H1 (cell line): Measurements from ENCODE around the gene SRSF6. TPM values are rescaled to one million over a fixed set of nuclear protein-coding genes. Genes with fewer than 3 reads are reported as not detected.

Source experiments
- CTCF ChIA-PET: fragments of 300-600 bp; sonication (Branson Sonifier 250); formaldehyde crosslinking; loops from one replicate; lab custom pipeline; 2021; ENCODE audit not compliant: partially characterized antibody; lab: Charles Lee
- POLR2A ChIA-PET: fragments of 300-600 bp; sonication (Branson Sonifier 250); formaldehyde crosslinking; loops from one replicate; lab custom pipeline; 2021; ENCODE audit warnings: inconsistent platforms; ENCODE audit not compliant: partially characterized antibody; lab: Charles Lee
- DNase-seq, 2 experiments: peaks; one replicate each; pipeline versions ENCODE4 v3.0.0 to v3.0.0-alpha.2; 2010 to 2022; ENCODE audit warnings: low spot score in 2 of 2, low read depth in 1 of 2, mixed read lengths in 1 of 2
- FAIRE-seq: peaks from 2 replicates; lab custom pipeline; 2011; peaks lifted over from hg19 to GRCh38; lab: Jason Lieb, UNC
- H2AFZ ChIP-seq: 2 replicates; pipeline ENCODE4 v1.8.1; 2012; ENCODE audit warnings: low read length, inconsistent platforms
- H2AK5ac ChIP-seq: 2 replicates; pipeline ENCODE4 v1.6.1; 2013; ENCODE audit warnings: low read depth, low read length
- H2BK120ac ChIP-seq: replicated peaks from 2 replicates; pipeline ENCODE3; 2013; ENCODE audit warnings: low read depth, low read length, inconsistent platforms
- H2BK12ac ChIP-seq: 2 replicates; pipeline ENCODE4 v1.6.1; 2013; ENCODE audit warnings: low read depth, low read length
- H2BK15ac ChIP-seq: 2 replicates; pipeline ENCODE4 v1.6.1; 2013; ENCODE audit warnings: low read length
- H2BK20ac ChIP-seq: 2 replicates; pipeline ENCODE4 v1.6.1; 2013; ENCODE audit warnings: low read length
- H2BK5ac ChIP-seq: 2 replicates; pipeline ENCODE4 v1.6.1; 2013; ENCODE audit warnings: low read depth, low read length
- H3K14ac ChIP-seq: 2 replicates; pipeline ENCODE4 v1.6.1; 2013; ENCODE audit warnings: inconsistent platforms; ENCODE audit not compliant: insufficient read length
- H3K18ac ChIP-seq: 2 replicates; pipeline ENCODE4 v1.6.1; 2013; ENCODE audit warnings: low read length; ENCODE audit errors: extremely low read depth
- H3K23ac ChIP-seq: 2 replicates; pipeline ENCODE4 v1.6.1; 2013; ENCODE audit warnings: inconsistent platforms; ENCODE audit not compliant: insufficient read length
- H3K23me2 ChIP-seq: 2 replicates; pipeline ENCODE4 v1.6.1; 2013; ENCODE audit warnings: low read depth, low read length
- H3K27ac ChIP-seq: 2 replicates; pipeline ENCODE4 v1.6.1; 2011; ENCODE audit warnings: low read depth, low read length, inconsistent platforms
- H3K27me3 ChIP-seq, 4 experiments: replicated peaks in 1 of 4; 1 replicate in 1 of 4; 2 replicates in 3 of 4; pipeline versions ENCODE4 v1.6.1 to v1.8.1; 2011 to 2013; ENCODE audit warnings: low read length in 3 of 4, mild to moderate bottlenecking in 3 of 4, inconsistent platforms in 2 of 4, mixed read lengths in 2 of 4, moderate library complexity in 1 of 4; ENCODE audit not compliant: control insufficient read depth in 3 of 4, insufficient read depth in 3 of 4; ENCODE audit errors: extremely low read depth in 1 of 4
- H3K36me3 ChIP-seq, 4 experiments: 2 replicates each; pipeline versions ENCODE4 v1.6.1 to v1.8.1; 2011 to 2013; ENCODE audit warnings: mild to moderate bottlenecking in 4 of 4, low read length in 3 of 4, moderate library complexity in 2 of 4, control low read depth in 1 of 4, inconsistent platforms in 1 of 4; ENCODE audit not compliant: insufficient read depth in 4 of 4, control insufficient read depth in 2 of 4
- H3K4ac ChIP-seq: replicated peaks from 2 replicates; pipeline ENCODE3; 2013; ENCODE audit warnings: low read length, low read depth, mixed read lengths, inconsistent platforms; ENCODE audit not compliant: insufficient read length
- H3K4me1 ChIP-seq, 4 experiments: replicated peaks in 1 of 4; 1 replicate in 1 of 4; 2 replicates in 3 of 4; pipeline versions ENCODE4 v1.6.1 to v1.8.1; 2011 to 2013; ENCODE audit warnings: low read length in 3 of 4, inconsistent platforms in 2 of 4, mixed read lengths in 1 of 4; ENCODE audit not compliant: insufficient read depth in 4 of 4, control insufficient read depth in 3 of 4
- H3K4me2 ChIP-seq, 2 experiments: 2 replicates each; pipeline versions ENCODE4 v1.6.1 to v1.8.1; 2011 to 2013; ENCODE audit warnings: low read depth in 2 of 2, low read length in 2 of 2, control low read depth in 1 of 2, inconsistent platforms in 1 of 2, mild to moderate bottlenecking in 1 of 2; ENCODE audit not compliant: insufficient read depth in 1 of 2
- H3K4me3 ChIP-seq, 4 experiments: fragments of 200-600, 300-600 bp in 1 of 4; sonication (generic), shearing (Covaris generic), sonication (Bioruptor Twin) in 1 of 4; 2 replicates each; pipeline versions ENCODE4 v1.5.1 to v1.8.1; 2011 to 2016; ENCODE audit warnings: low read length in 4 of 4, low read depth in 3 of 4, control low read depth in 2 of 4, inconsistent platforms in 2 of 4, mild to moderate bottlenecking in 2 of 4, mixed read lengths in 1 of 4, moderate library complexity in 1 of 4; ENCODE audit not compliant: insufficient read depth in 2 of 4; ENCODE audit errors: extremely low read depth in 1 of 4
- H3K56ac ChIP-seq: replicated peaks from 2 replicates; pipeline ENCODE3; 2013; ENCODE audit warnings: low read depth, mild to moderate bottlenecking, mixed read lengths, low read length, inconsistent platforms; ENCODE audit not compliant: insufficient read length
- H3K79me1 ChIP-seq: 2 replicates; pipeline ENCODE4 v1.6.1; 2013; ENCODE audit warnings: low read depth, low read length, control low read depth
- H3K79me2 ChIP-seq, 2 experiments: 2 replicates each; pipeline versions ENCODE4 v1.6.1 to v1.8.1; 2012 to 2013; ENCODE audit warnings: low read length in 2 of 2, mild to moderate bottlenecking in 2 of 2, inconsistent platforms in 1 of 2; ENCODE audit not compliant: insufficient read depth in 2 of 2, control insufficient read depth in 1 of 2
- H3K9ac ChIP-seq, 4 experiments: replicated peaks in 1 of 4; 1 replicate in 1 of 4; 2 replicates in 3 of 4; pipeline versions ENCODE4 v1.6.1 to v1.8.1; 2011 to 2013; ENCODE audit warnings: low read depth in 3 of 4, low read length in 3 of 4, control low read depth in 2 of 4, mild to moderate bottlenecking in 2 of 4, moderate library complexity in 2 of 4, inconsistent platforms in 1 of 4; ENCODE audit errors: extremely low read depth in 1 of 4
- H3K9me3 ChIP-seq, 2 experiments: 2 replicates each; pipeline versions ENCODE4 v1.6.1 to v1.8.1; 2012 to 2013; ENCODE audit warnings: mild to moderate bottlenecking in 2 of 2, moderate library complexity in 2 of 2, control low read depth in 1 of 2, inconsistent platforms in 1 of 2, low read depth in 1 of 2, low read length in 1 of 2, mixed read lengths in 1 of 2; ENCODE audit not compliant: insufficient read depth in 2 of 2
- H4K20me1 ChIP-seq, 2 experiments: replicated peaks in 1 of 2; 2 replicates each; pipeline versions ENCODE3 to v1.8.1; 2011 to 2013; ENCODE audit warnings: inconsistent platforms in 2 of 2, low read length in 2 of 2, mild to moderate bottlenecking in 1 of 2; ENCODE audit not compliant: insufficient read depth in 2 of 2, control insufficient read depth in 1 of 2
- H4K5ac ChIP-seq: 2 replicates; pipeline ENCODE4 v1.6.1; 2013; ENCODE audit warnings: low read length, low read depth, mixed read lengths, inconsistent platforms; ENCODE audit not compliant: insufficient read length
- H4K8ac ChIP-seq: 2 replicates; pipeline ENCODE4 v1.8.0; 2013; ENCODE audit warnings: mild to moderate bottlenecking, moderate library complexity, low read length, inconsistent platforms; ENCODE audit not compliant: insufficient read depth; ENCODE audit errors: extremely low read depth
- H4K91ac ChIP-seq: replicated peaks from 2 replicates; pipeline ENCODE3; 2013; ENCODE audit warnings: low read length, mixed read lengths, inconsistent platforms; ENCODE audit not compliant: insufficient read length
- ASH2L ChIP-seq: fragments of 200-600, 300-600 bp; sonication (generic); IDR thresholded peaks from one replicate; pipeline ENCODE4 v1.7.1; 2017; ENCODE audit warnings: low read length
- CBX8 ChIP-seq: fragments of 300-800, 300-1000 bp; sonication (generic); IDR thresholded peaks from 2 replicates; pipeline ENCODE4 v1.7.1; 2016; ENCODE audit warnings: low read depth, low read length, borderline replicate concordance
- MAFK ChIP-seq: IDR thresholded peaks from 2 replicates; pipeline ENCODE4 v1.6.1; 2012; ENCODE audit warnings: low read depth, mild to moderate bottlenecking, improper control_type of control experiment, low read length
- PHF8 ChIP-seq: fragments of 200-600 bp; sonication (generic); conservative IDR thresholded peaks from 2 replicates; pipeline ENCODE4 v1.7.1; 2012; ENCODE audit warnings: low read depth, mild to moderate bottlenecking, inconsistent platforms, low read length, moderate library complexity
- POLR2A ChIP-seq, 2 experiments: IDR thresholded peaks; 1 replicate in 1 of 2; 2 replicates in 1 of 2; pipeline ENCODE4 v1.6.1; 2011; ENCODE audit warnings: low read depth in 2 of 2, low read length in 2 of 2, mild to moderate bottlenecking in 2 of 2; ENCODE audit errors: control extremely low read depth in 1 of 2
- POLR2AphosphoS5 ChIP-seq: IDR thresholded peaks from 2 replicates; pipeline ENCODE4 v1.6.1; 2011; ENCODE audit warnings: low read depth, low read length
- RFX5 ChIP-seq: IDR thresholded peaks from 2 replicates; pipeline ENCODE4 v1.6.1; 2011; ENCODE audit warnings: low read depth, low read length, improper control_type of control experiment, borderline replicate concordance
- SIRT6 ChIP-seq: IDR thresholded peaks from one replicate; pipeline ENCODE4 v1.7.1; 2012; ENCODE audit warnings: low read length, inconsistent platforms
- SP4 ChIP-seq: IDR thresholded peaks from 2 replicates; pipeline ENCODE4 v1.6.1; 2012; ENCODE audit warnings: low read length, inconsistent platforms
- SUZ12 ChIP-seq: fragments of 200-600 bp; sonication (generic); IDR thresholded peaks from 2 replicates; pipeline ENCODE4 v1.6.1; 2012; ENCODE audit warnings: mild to moderate bottlenecking, inconsistent platforms, low read length, moderate library complexity, mixed read lengths
- TBP ChIP-seq: IDR thresholded peaks from 2 replicates; pipeline ENCODE4 v1.6.1; 2011; ENCODE audit warnings: low read depth, low read length, improper control_type of control experiment
- WGBS, 2 experiments: shearing (Covaris generic) in 1 of 2; methylation state at CpG; one replicate each; pipeline versions ENCODE4 v1.1.6 to v1.1.7; 2013 to 2015; ENCODE audit warnings: low lambda C conversion rate in 2 of 2, mixed read lengths in 2 of 2, inconsistent platforms in 1 of 2, low coverage in 1 of 2, missing lambda C conversion rate in 1 of 2; ENCODE audit not compliant: insufficient replicate concordance in 2 of 2, insufficient coverage in 1 of 2, insufficient read length in 1 of 2; ENCODE audit errors: extremely low coverage in 1 of 2, missing lambda C conversion rate in 1 of 2; 5-methylcytosine and 5-hydroxymethylcytosine counted together
- polyA plus RNA-seq, 7 experiments: library from polyadenylated mRNA; depleted of rRNA in 3 of 7; stranded (reverse) in 5 of 7; unstranded in 2 of 7; fragments of >200 nt in 5 of 7; fragments of 200-250 nt in 2 of 7; gene quantifications; 1 replicate in 5 of 7; 2 replicates in 1 of 7; 4 replicates in 1 of 7; pipeline versions ENCODE4 v1.2.1 to v1.2.3, GENCODE V29; 2011 to 2013; ENCODE audit warnings: missing spikeins in 2 of 7, mixed read lengths in 2 of 7
- total RNA-seq: library from RNA; stranded (reverse); fragmentation: NEBNext Ultra II Directional; extraction: Animal tissue kit (Norgen Biotek cat#: 25700); gene quantifications from 2 replicates; pipeline ENCODE4 v1.2.1, GENCODE V29; 2021

SRSF6 gene
- total and polyA plus RNA-seq, 2 of the 8 experiments (the other 6 are each of a cell fraction or from before 2014, with no cell fraction given), result 48.0 to 171 TPM

DNA sequence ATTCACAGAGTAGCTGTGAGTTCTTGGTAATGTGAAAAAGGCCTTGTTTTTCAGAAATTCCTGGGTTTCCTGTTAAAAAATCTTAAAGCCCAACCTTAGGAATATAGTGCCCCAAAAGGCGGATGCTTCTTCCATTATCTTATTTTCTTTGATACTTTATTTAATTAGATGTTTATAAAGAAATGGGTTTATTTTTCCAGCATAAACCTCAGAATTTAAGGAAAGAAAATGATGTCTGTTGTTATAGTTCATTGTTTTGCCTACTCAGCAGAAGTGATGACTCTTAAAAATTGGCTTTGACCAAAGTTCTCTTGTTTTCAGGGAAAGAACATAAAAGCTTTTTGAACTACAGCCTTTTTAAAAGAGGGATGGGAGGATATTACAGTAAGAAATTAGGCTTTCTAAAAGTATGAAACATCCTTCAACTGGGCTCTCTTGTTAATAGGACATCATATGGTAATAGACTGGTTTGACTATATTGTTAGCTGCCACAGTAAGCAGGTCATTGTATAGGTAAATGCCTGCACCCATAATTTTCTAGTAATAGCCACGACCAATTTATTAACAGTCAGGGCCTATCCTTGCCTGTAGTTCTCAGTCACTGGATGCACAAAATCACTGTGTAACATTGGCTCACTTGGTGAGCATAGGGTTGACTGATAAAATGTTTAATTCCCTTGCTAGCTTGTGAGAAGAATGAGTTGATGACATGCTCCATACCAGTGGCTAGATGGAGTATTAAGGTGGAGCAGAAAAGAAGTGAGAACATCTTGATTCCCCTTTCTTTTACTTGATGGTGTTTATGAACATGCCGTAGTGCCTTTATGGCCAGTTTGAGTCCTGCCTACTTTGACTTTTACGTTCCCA, 5.2 kb downstream of the SRSF6 start:
- peaks cover 2 to 3% of the 10 kb centered on the region in 2 experiments for H4K20me1 ChIP-seq
- no peak for DNase-seq
- H2AFZ ChIP-seq, result no peak overlapping the region
- no peak overlapping the region for H2BK12ac ChIP-seq
- H3K79me1 ChIP-seq, result peaks cover 2% of the 10 kb centered on the region; the same call in 1 of the 2 replicates
- no peak overlapping the region for H3K4ac ChIP-seq
- no peak overlapping the region for H3K14ac ChIP-seq
- H2BK15ac ChIP-seq, result no peak overlapping the region
- no peak overlapping the region for H3K4me2 ChIP-seq
- TF ChIP-seq MAFK (peak; percentile 55; the same call in 1 of the 2 replicates), CBX8 (no peak), RFX5 (no peak), ASH2L (no peak), PHF8 (no peak), POLR2AphosphoS5 (peak; percentile 80), POLR2A (IDR thresholded peaks at IDR 0.05; ENCODE audit: control extremely low read depth in 1 of 2, low read depth in 2 of 2, low read length in 2 of 2) (peak in 1 of 2 experiments; percentile 31; a peak in 1 of 3 replicates), SIRT6 (no peak), SP4 (no peak), SUZ12 (no peak), TBP (no peak)
- H3K79me2 ChIP-seq, result peaks cover 10 to 40% of the 10 kb centered on the region in 2 experiments
- H2BK5ac ChIP-seq, result no peak overlapping the region
- H3K23ac ChIP-seq, result no peak overlapping the region
- H2BK120ac ChIP-seq, result no peak overlapping the region
- CTCF ChIA-PET, result interaction anchor here (0.6 kb wide), 2 partner anchors 14 to 16 kb away, joined by 3 read pairs; no protein-coding TSS in a partner anchor
- H3K36me3 ChIP-seq, result peaks cover 24 to 73% (median 57%) of the 10 kb centered on the region in 4 experiments
- H3K4me1 ChIP-seq, result peaks cover 0 to 4% (median 0%) of the 10 kb centered on the region in 4 experiments; a peak in 2 of 7 replicates
- no peak overlapping the region for H2AK5ac ChIP-seq
- no peaks in the 10 kb centered on the region for H3K9me3 ChIP-seq
- H3K56ac ChIP-seq, result no peak overlapping the region
- POLR2A ChIA-PET, result interaction anchor here (0.6 to 2.8 kb wide), 14 partner anchors 9 to 272 kb away, joined by 3 to 14 read pairs (median 5); partner anchors contain the start of genes IFT52 and L3MBTL1
- H3K23me2 ChIP-seq, result 0 out of 2 replicates have a peak, but pooled peaks cover 3% of the 10 kb centered on the region
- no peak for FAIRE-seq
- no peak overlapping the region for H3K9ac ChIP-seq
- H4K8ac ChIP-seq, result no peak overlapping the region
- H3K27ac ChIP-seq, result no peak overlapping the region
- 89% methylated on average over 4 of the region's 4 CpGs; no CpG with 5 or more reads in 1 of the 2 experiments for WGBS, 2 experiments
- H4K91ac ChIP-seq, result no peak overlapping the region
- H4K5ac ChIP-seq, result no peak overlapping the region
- H3K4me3 ChIP-seq, result no peak overlapping the region
- H3K27me3 ChIP-seq, result no peaks in the 10 kb centered on the region
- no peak overlapping the region for H2BK20ac ChIP-seq
- no peak overlapping the region for H3K18ac ChIP-seq
